Measurements from ENCODE around the gene PURB. TPM values are rescaled to one million over a fixed set of nuclear protein-coding genes. Genes with fewer than 3 reads are reported as not detected.
"Not testable (repeated sequence)": the region's sequence is repeated elsewhere in the genome, so short reads cannot be mapped to it uniquely, and the experiment has no call there.

The PURB gene
- total and polyA plus RNA-seq, 7 donors: 8.8 to 27.2 (median 20.6) TPM

DNA sequence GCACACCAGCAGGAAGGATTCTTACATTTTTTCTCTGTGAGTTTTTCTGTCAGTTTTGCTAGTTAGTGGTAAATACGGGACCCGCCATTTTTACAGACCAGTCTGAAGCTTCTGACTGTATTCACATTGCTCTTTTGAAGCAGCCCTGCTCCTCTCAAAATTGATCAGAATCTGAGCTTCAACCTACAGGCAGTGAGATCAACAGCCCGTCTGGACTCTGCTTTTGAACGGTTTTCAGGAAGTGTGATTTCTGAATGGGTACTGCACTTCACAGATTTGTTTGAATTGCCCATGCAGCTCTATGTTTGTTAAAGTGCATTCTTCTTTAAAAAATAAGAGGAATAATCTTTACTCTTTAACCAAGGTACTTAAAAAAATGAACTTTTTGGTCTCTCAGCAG is 8.9 kb downstream of the PURB start:
- TF ChIP-seq, protein P1, sequence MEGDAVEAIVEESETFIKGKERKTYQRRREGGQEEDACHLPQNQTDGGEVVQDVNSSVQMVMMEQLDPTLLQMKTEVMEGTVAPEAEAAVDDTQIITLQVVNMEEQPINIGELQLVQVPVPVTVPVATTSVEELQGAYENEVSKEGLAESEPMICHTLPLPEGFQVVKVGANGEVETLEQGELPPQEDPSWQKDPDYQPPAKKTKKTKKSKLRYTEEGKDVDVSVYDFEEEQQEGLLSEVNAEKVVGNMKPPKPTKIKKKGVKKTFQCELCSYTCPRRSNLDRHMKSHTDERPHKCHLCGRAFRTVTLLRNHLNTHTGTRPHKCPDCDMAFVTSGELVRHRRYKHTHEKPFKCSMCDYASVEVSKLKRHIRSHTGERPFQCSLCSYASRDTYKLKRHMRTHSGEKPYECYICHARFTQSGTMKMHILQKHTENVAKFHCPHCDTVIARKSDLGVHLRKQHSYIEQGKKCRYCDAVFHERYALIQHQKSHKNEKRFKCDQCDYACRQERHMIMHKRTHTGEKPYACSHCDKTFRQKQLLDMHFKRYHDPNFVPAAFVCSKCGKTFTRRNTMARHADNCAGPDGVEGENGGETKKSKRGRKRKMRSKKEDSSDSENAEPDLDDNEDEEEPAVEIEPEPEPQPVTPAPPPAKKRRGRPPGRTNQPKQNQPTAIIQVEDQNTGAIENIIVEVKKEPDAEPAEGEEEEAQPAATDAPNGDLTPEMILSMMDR (IDR thresholded peaks at IDR 0.05): no peak
- Histone ChIP-seq H3K4me3 (no peak overlapping the region), H3K9me3 (no peaks in the 10 kb centered on the region), H3K4me1 (peaks cover 34% of the 10 kb centered on the region), H3K27me3 (ENCODE audit: insufficient read depth in 3 of 3, low read length in 2 of 3) (no peaks in the 10 kb centered on the region), H3K27ac (no peak overlapping the region), H3K36me3 (ENCODE audit: insufficient read depth in 1 of 2, low read depth in 1 of 2) (peaks cover 0 to 7% of the 10 kb centered on the region in 2 donors)
- no peak for DNase-seq
- intact Hi-C loops (cut with DNase I): no loop called here
- WGBS, 3 donors: 75 to 83% (median 83%) methylated on average over 4 of the region's 4 CpGs
- no peak for ATAC-seq

DNA sequence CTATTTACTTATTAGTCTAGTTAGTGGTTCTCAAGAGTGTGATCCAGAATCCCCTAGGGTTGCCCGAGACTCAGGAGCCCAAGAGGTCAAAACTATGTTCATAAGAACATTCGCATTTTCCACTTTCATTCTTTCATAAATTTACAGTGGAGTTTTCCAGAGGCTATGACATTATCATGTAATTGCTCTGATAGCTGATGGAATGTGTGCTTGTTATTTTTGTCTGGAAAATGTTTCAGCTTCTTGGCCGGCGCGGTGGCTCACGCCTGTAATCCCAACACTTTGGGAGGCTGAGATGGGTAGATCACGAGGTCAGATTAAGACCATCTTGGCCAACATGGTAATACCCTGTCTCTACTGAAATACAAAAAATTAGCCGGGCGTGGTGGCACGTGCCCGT is 10.1 kb downstream of the PURB start:
- 73 to 80% (median 74%) methylated on average over 11 of the region's 11 CpGs for WGBS, 3 donors
- DNase-seq: no peak
- TF ChIP-seq, protein P1 (IDR thresholded peaks at IDR 0.05): no peak
- intact Hi-C loops (cut with DNase I): no loop called here
- H3K27me3 ChIP-seq (ENCODE audit: insufficient read depth in 3 of 3, low read length in 2 of 3): no peaks in the 10 kb centered on the region
- no peak overlapping the region for H3K27ac ChIP-seq
- no peak overlapping the region for H3K4me3 ChIP-seq
- H3K36me3 ChIP-seq (ENCODE audit: insufficient read depth in 1 of 2, low read depth in 1 of 2): peaks cover 0 to 3% of the 10 kb centered on the region in 2 donors
- ATAC-seq: no peak
- H3K4me1 ChIP-seq: peaks cover 22% of the 10 kb centered on the region
- no peaks in the 10 kb centered on the region for H3K9me3 ChIP-seq

DNA sequence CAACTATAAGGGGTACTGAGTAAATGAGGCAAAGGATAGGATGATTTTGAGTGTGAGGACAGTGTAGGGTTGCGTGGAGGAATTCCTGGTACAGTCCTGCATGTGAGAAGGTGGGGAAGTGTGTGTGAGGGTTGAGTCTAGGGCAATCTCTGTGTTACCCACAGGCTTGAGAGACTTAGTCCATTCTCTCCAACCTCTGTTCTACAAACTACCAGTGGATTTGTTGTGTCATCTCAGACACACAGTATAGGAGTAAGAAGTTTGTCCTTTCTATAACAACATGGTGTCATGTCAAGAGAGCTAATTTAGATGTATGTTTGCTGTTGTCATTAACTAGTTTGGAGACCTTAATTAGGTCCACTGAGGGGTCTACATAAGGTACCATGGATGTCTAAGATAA is 12.5 kb downstream of the PURB start:
- Histone ChIP-seq H3K9me3 (no peaks in the 10 kb centered on the region), H3K36me3 (ENCODE audit: insufficient read depth in 1 of 2, low read depth in 1 of 2) (no peaks in the 10 kb centered on the region), H3K4me3 (no peak overlapping the region), H3K4me1 (peaks cover 2% of the 10 kb centered on the region), H3K27ac (no peak overlapping the region), H3K27me3 (ENCODE audit: insufficient read depth in 3 of 3, low read length in 2 of 3) (no peaks in the 10 kb centered on the region)
- DNase-seq (no peak), ATAC-seq (no peak)
- intact Hi-C loops (cut with DNase I): no loop called here
- TF ChIP-seq, protein P1 (IDR thresholded peaks at IDR 0.05): no peak
- WGBS, 3 donors: 93 to 100% (median 97%) methylated on average over 1 of the region's 1 CpG

DNA sequence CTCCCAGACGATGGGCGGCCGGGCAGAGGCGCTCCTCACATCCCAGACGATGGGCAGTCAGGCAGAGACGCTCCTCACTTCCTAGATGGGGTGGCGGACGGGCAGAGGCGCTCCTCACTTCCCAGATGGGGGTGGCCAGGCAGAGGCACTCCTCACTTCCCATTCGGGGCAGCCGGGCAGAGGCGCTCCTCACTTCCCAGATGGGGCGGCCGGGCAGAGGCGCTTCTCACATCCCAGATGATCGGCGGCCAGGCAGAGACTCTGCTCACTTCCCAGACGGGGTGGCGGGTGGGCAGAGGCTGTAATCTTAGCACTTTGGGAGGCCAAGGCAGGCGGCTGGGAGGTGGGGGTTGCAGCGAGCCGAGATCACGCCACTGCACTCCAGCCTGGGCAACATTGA is 13.4 kb downstream of the PURB start:
- ATAC-seq; H3K4me1 ChIP-seq; H3K27ac ChIP-seq; H3K27me3 ChIP-seq (ENCODE audit: insufficient read depth in 3 of 3, low read length in 2 of 3); H3K36me3 ChIP-seq (ENCODE audit: insufficient read depth in 1 of 2, low read depth in 1 of 2); H3K4me3 ChIP-seq; H3K9me3 ChIP-seq; intact Hi-C loops (cut with DNase I); DNase-seq: not testable (repeated sequence)
- WGBS, 3 donors: 95 to 97% (median 96%) methylated on average over 17 to 23 of the region's 23 CpGs

DNA sequence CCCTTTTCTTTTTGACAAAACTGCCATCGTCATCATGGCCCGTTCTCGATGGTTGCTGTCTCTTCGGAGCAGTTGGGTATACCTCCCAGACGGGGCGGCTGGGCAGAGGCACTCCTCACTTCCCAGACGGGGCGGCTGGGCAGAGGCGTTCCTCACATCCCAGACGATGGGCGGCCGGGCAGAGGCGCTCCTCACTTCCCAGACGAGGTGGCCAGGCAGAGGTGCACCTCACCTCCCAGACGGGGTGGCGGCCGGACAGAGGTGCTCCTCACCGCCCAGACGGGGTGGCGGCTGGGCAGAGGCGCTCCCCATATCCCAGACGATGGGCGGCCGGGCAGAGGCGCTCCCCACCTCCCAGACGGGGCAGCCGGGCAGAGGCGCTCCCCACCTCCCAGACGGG is 14.6 kb downstream of the PURB start:
- 89 to 94% (median 93%) methylated on average over 23 to 28 of the region's 29 CpGs for WGBS, 3 donors
- DNase-seq; H3K27me3 ChIP-seq (ENCODE audit: insufficient read depth in 3 of 3, low read length in 2 of 3); H3K36me3 ChIP-seq (ENCODE audit: insufficient read depth in 1 of 2, low read depth in 1 of 2); H3K9me3 ChIP-seq; H3K27ac ChIP-seq; intact Hi-C loops (cut with DNase I); ATAC-seq; H3K4me3 ChIP-seq: not testable (repeated sequence)
- H3K4me1 ChIP-seq: peaks cover 14% of the 10 kb centered on the region

DNA sequence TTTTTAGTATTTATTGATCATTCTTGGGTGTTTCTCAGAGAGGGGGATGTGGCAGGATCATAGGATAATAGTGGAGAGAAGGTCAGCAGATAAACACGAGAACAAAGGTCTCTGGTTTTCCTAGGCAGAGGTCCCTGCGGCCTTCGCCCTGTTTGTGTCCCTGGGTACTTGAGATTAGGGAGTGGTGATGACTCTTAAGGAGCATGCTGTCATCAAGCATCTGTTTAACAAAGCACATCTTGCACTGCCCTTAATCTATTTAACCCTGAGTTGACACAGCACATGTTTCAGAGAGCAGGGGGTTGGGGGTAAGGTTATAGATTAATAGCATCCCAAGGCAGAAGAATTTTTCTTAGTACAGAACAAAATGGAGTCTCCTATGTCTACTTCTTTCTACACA is 15.0 kb downstream of the PURB start:
- WGBS, 3 donors: 84 to 98% (median 92%) methylated on average over 3 of the region's 3 CpGs
- H3K4me1 ChIP-seq: peaks cover 14% of the 10 kb centered on the region
- DNase-seq; ATAC-seq; H3K27me3 ChIP-seq (ENCODE audit: insufficient read depth in 3 of 3, low read length in 2 of 3); H3K36me3 ChIP-seq (ENCODE audit: insufficient read depth in 1 of 2, low read depth in 1 of 2); H3K27ac ChIP-seq; H3K9me3 ChIP-seq; intact Hi-C loops (cut with DNase I); H3K4me3 ChIP-seq: not testable (repeated sequence)
